HEK293T (cell line): ENCODE results near the gene ZNF609.

Experiments used
- CTCF ChIA-PET: fragments of 350-600 bp; formaldehyde crosslinking; extraction: SDS; loops from one replicate; lab custom pipeline; 2021; ENCODE audit warnings: antibody characterized with exemption, inconsistent platforms; lab: Yijun Ruan, JAX
- POLR2A ChIA-PET: fragments of 350-600 bp; formaldehyde crosslinking; extraction: SDS; loops from one replicate; lab custom pipeline; 2020; ENCODE audit warnings: antibody characterized with exemption, inconsistent platforms; lab: Yijun Ruan, JAX
- DNase-seq: peaks from one replicate; pipeline ENCODE4 v3.0.0; 2012; ENCODE audit warnings: mixed read lengths; ENCODE audit errors: extremely low spot score
- ARNT ChIP-seq: fragments of 450-650 bp; IDR thresholded peaks from 2 replicates; pipeline ENCODE4 v1.6.1; 2017; ENCODE audit warnings: mild to moderate bottlenecking
- BHLHE40 ChIP-seq: fragments of 450-650 bp; IDR thresholded peaks from 2 replicates; pipeline ENCODE4 v1.6.1; 2016; ENCODE audit warnings: mild to moderate bottlenecking, moderate library complexity, borderline replicate concordance
- CTBP1 ChIP-seq: fragments of 450-650 bp; IDR thresholded peaks from 2 replicates; pipeline ENCODE4 v1.6.1; 2016; ENCODE audit warnings: borderline replicate concordance
- ELF4 ChIP-seq: fragments of 450-650 bp; IDR thresholded peaks from 2 replicates; pipeline ENCODE4 v1.6.1; 2017; ENCODE audit warnings: antibody characterized with exemption
- FOXA1 ChIP-seq: fragments of 450-650 bp; IDR thresholded peaks from 2 replicates; pipeline ENCODE4 v1.6.1; 2016; ENCODE audit warnings: mild to moderate bottlenecking
- FOXK2 ChIP-seq: fragments of 450-650 bp; IDR thresholded peaks from 2 replicates; pipeline ENCODE4 v1.6.1; 2016; ENCODE audit warnings: mild to moderate bottlenecking
- FOXM1 ChIP-seq: fragments of 450-650 bp; IDR thresholded peaks from 2 replicates; pipeline ENCODE4 v1.6.1; 2017; ENCODE audit warnings: mild to moderate bottlenecking, borderline replicate concordance
- HDGF ChIP-seq: fragments of 450-650 bp; IDR thresholded peaks from 2 replicates; pipeline ENCODE4 v1.6.1; 2017; ENCODE audit warnings: antibody characterized with exemption, borderline replicate concordance
- L3MBTL2 ChIP-seq: fragments of 450-650 bp; conservative IDR thresholded peaks from 2 replicates; pipeline ENCODE4 v1.6.1; 2016; ENCODE audit warnings: mild to moderate bottlenecking
- LEF1 ChIP-seq: fragments of 450-650 bp; IDR thresholded peaks from 2 replicates; pipeline ENCODE4 v1.6.1; 2017; ENCODE audit warnings: mild to moderate bottlenecking, borderline replicate concordance
- NFRKB ChIP-seq: fragments of 450-650 bp; IDR thresholded peaks from 2 replicates; pipeline ENCODE4 v1.6.1; 2016; ENCODE audit warnings: mild to moderate bottlenecking, moderate library complexity
- PKNOX1 ChIP-seq: fragments of 450-650 bp; IDR thresholded peaks from 2 replicates; pipeline ENCODE4 v1.6.1; 2016
- SP1 ChIP-seq: fragments of 450-650 bp; IDR thresholded peaks from 2 replicates; pipeline ENCODE4 v1.6.1; 2017
- SUZ12 ChIP-seq: fragments of 450-650 bp; IDR thresholded peaks from 2 replicates; pipeline ENCODE4 v1.6.1; 2016; ENCODE audit warnings: mild to moderate bottlenecking
- TARDBP ChIP-seq: fragments of 450-650 bp; IDR thresholded peaks from 2 replicates; pipeline ENCODE4 v1.6.1; 2016
- ZNF384 ChIP-seq: fragments of 450-650 bp; IDR thresholded peaks from 2 replicates; pipeline ENCODE4 v1.6.1; 2016

ZNF609 gene

GRCh38 chr15:64732156-64732860, 271.9 kb downstream of the ZNF609 start:
- CTCF ChIA-PET, result interaction anchor here (0.9 to 4.3 kb wide), 3 partner anchors 46 to 77 kb away, joined by 4 to 23 read pairs (median 19); no protein-coding TSS in a partner anchor
- POLR2A ChIA-PET, result no interaction called here
- DNase-seq, result no peak
- TF ChIP-seq BHLHE40 (no peak), SUZ12 (no peak), FOXM1 (no peak), FOXK2 (no peak), SP1 (no peak), L3MBTL2 (no peak), CTBP1 (no peak), ARNT (no peak), HDGF (no peak), TARDBP (no peak), NFRKB (no peak), PKNOX1 (no peak), LEF1 (no peak), ELF4 (no peak), FOXA1 (no peak), ZNF384 (no peak)
